Stomach (tissue), 9 donors: ENCODE results near the gene TMEM198. TPM values are rescaled to one million over a fixed set of nuclear protein-coding genes. Genes with fewer than 3 reads are reported as not detected.
A peak's percentile ranks its signal among the peaks of the same experiment; 100 is the strongest.

Experiments
- DNase-seq, 2 donors: peaks; one replicate each; pipeline versions ENCODE4 v3.0.0 to v3.0.0-alpha.2; 2013 to 2019
- H3K27ac ChIP-seq, 5 donors: fragments of 200-600 bp in 4 of 5; sonication (generic) in 4 of 5; one replicate each; pipeline ENCODE4 v1.5.1; 2013 to 2019; ENCODE audit warnings: mild to moderate bottlenecking in 1 of 5, moderate library complexity in 1 of 5
- H3K27me3 ChIP-seq, 3 donors: fragments of 200-600 bp; sonication (generic); one replicate each; pipeline ENCODE4 v1.5.1; 2017 to 2019; ENCODE audit warnings: mixed run types in 1 of 3
- H3K36me3 ChIP-seq, 4 donors: fragments of 200-600 bp; sonication (generic); 1 replicate in 3 of 4; 2 replicates in 1 of 4; pipeline ENCODE4 v1.5.1; 2016 to 2019
- H3K4me1 ChIP-seq, 4 donors: fragments of 200-600 bp; sonication (generic); one replicate each; pipeline ENCODE4 v1.5.1; 2016 to 2019
- H3K4me3 ChIP-seq, 4 donors: fragments of 200-600 bp; sonication (generic) in 3 of 4; one replicate each; pipeline ENCODE4 v1.5.1; 2016 to 2019; ENCODE audit warnings: mild to moderate bottlenecking in 1 of 4
- H3K9me3 ChIP-seq, 4 donors: fragments of 200-600 bp; sonication (generic); one replicate each; pipeline ENCODE4 v1.5.1; 2016 to 2019
- EP300 ChIP-seq: sonication (generic); formaldehyde crosslinking; IDR thresholded peaks from one replicate; pipeline ENCODE4 v1.6.1; 2017; ENCODE audit warnings: antibody characterized with exemption
- POLR2A ChIP-seq, 4 donors: fragments of 450-650 bp; IDR thresholded peaks; one replicate each; pipeline ENCODE4 v1.6.1; 2016; ENCODE audit warnings: antibody characterized with exemption in 4 of 4, control low read depth in 2 of 4, mild to moderate bottlenecking in 1 of 4, moderate library complexity in 1 of 4
- POLR2AphosphoS5 ChIP-seq, 3 donors: sonication (generic); formaldehyde crosslinking; IDR thresholded peaks; one replicate each; pipeline ENCODE4 v1.6.1; 2016; ENCODE audit warnings: antibody characterized with exemption in 3 of 3
- WGBS, 5 donors: extraction: QIAGEN DNeasy Blood & Tissue Kit in 3 of 5; methylation state at CpG; one replicate each; pipeline versions ENCODE4 v1.1.5 to v1.1.7; 2013 to 2018; 5-methylcytosine and 5-hydroxymethylcytosine counted together
- intact Hi-C: fragments of 100-400 bp; cut with DNase I; formaldehyde crosslinking; loops from one replicate; pipeline ENCODE4 v1.15.1; 2023; ENCODE audit warnings: low total_unique reads
- polyA plus RNA-seq, 3 donors: library from polyadenylated mRNA; stranded (reverse); fragments of 200-250 nt; gene quantifications; one replicate each; pipeline ENCODE4 v1.2.3, GENCODE V29; 2013
- total RNA-seq, 5 donors: library from RNA; depleted of rRNA; stranded (reverse); fragments of >200 nt; gene quantifications; one replicate each; pipeline versions ENCODE4 v1.1.0 to v1.2.3, GENCODE V29; 2014 to 2016
- TF ChIP-seq, protein P1 (sequence below), 7 experiments: fragments of 450-650 bp in 4 of 7; fragments of 200-600 bp in 3 of 7; sonication (generic) in 3 of 7; IDR thresholded peaks; one replicate each; pipeline ENCODE4 v1.5.1; 2016 to 2019; ENCODE audit warnings: antibody characterized with exemption in 7 of 7, control low read depth in 2 of 7, mild to moderate bottlenecking in 1 of 7
- donor health status: healthy with polysubstance abuse.
- donor health status: Bipolar disorder and iron deficiency.
- donor health status: healthy.

Gene TMEM198
- total and polyA plus RNA-seq, 8 donors, result 0.92 to 7.5 (median 2.4) TPM; not detected in 2

DNA sequence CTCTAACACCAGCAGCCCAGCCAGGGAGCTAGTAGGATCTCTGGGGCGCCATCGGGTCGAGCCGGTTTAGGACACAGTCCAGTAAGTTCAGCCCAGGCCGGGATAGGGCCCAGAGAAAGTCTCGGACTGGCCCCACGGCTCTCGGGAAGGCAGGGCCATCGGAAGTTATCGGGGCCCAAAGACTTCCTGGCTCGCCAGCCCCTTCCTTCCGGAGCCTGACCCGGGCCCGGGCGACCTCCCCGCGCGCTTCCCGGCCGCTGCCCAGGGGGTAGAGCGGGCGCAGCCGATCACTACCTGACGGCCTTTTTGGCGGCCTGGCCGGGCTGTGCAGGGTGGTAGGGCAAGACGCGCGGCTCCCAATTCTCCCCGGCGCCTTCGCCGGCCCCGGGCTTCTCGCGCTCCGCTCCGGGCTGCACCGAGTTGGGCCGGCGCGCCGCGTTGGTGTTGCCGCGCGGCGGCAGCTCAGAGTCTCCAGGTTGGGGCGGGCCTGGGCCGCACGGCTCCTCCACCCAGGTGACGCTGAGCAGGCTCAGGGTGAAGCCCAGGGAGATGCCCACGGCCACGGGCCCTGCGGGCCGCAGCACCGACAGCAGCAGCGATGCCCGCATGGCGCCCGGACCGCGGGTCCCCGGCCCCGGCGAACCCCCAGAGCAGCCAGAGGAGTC lies 765 bp upstream of the TMEM198 start:
- H3K4me1 ChIP-seq, result peaks cover 26 to 48% (median 42%) of the 10 kb centered on the region in 4 donors
- peak overlapping the region; percentile 74 to 88 (median 82) for H3K4me3 ChIP-seq
- H3K27ac ChIP-seq, result peak overlapping the region; percentile 94 to 97 (median 96)
- TF ChIP-seq POLR2A (IDR thresholded peaks at IDR 0.05) (no peak), EP300 (no peak), POLR2AphosphoS5 (IDR thresholded peaks at IDR 0.05) (no peak)
- TF ChIP-seq, protein P1, sequence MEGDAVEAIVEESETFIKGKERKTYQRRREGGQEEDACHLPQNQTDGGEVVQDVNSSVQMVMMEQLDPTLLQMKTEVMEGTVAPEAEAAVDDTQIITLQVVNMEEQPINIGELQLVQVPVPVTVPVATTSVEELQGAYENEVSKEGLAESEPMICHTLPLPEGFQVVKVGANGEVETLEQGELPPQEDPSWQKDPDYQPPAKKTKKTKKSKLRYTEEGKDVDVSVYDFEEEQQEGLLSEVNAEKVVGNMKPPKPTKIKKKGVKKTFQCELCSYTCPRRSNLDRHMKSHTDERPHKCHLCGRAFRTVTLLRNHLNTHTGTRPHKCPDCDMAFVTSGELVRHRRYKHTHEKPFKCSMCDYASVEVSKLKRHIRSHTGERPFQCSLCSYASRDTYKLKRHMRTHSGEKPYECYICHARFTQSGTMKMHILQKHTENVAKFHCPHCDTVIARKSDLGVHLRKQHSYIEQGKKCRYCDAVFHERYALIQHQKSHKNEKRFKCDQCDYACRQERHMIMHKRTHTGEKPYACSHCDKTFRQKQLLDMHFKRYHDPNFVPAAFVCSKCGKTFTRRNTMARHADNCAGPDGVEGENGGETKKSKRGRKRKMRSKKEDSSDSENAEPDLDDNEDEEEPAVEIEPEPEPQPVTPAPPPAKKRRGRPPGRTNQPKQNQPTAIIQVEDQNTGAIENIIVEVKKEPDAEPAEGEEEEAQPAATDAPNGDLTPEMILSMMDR (IDR thresholded peaks at IDR 0.05), result no peak
- intact Hi-C loops, result loop anchor here (5.0 kb wide), 1 partner anchor 99 kb away; no protein-coding TSS in a partner anchor
- no peak for DNase-seq
- H3K36me3 ChIP-seq, result peaks cover 19 to 34% (median 30%) of the 10 kb centered on the region in 4 donors
- WGBS, 5 donors, result 0 to 1% (median 0%) methylated on average over 30 to 66 of the region's 66 CpGs
- peaks cover 0 to 26% (median 0%) of the 10 kb centered on the region in 3 donors for H3K27me3 ChIP-seq
- H3K9me3 ChIP-seq, result no peaks in the 10 kb centered on the region

DNA sequence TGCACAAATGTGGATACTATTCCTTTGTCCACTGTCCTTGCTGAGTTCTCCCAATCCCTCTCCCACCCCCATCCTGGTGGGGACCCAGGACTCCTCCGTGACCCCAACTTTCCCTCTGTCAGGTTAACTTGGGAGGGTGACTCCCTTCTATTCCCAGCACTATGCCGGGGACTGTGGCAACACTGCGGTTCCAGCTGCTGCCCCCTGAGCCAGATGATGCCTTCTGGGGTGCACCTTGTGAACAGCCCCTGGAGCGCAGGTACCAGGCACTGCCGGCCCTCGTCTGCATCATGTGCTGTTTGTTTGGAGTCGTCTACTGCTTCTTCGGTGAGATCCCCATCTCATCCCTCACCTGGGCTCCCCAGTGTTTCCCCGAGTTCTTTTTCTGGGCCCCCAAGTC lies 739 bp downstream of the TMEM198 start:
- Histone ChIP-seq H3K27me3 (peaks cover 0 to 26% (median 0%) of the 10 kb centered on the region in 3 donors), H3K9me3 (no peaks in the 10 kb centered on the region), H3K36me3 (peaks cover 12 to 28% (median 19%) of the 10 kb centered on the region in 4 donors), H3K4me3 (peak overlapping the region; percentile 74 to 88 (median 82)), H3K27ac (peak overlapping the region in 3 of 5 donors; percentile 94 to 97 (median 96)), H3K4me1 (peaks cover 26 to 36% (median 33%) of the 10 kb centered on the region in 4 donors)
- no peak for TF ChIP-seq POLR2A (IDR thresholded peaks at IDR 0.05)
- no peak for TF ChIP-seq POLR2AphosphoS5 (IDR thresholded peaks at IDR 0.05)
- TF ChIP-seq, protein P1 (IDR thresholded peaks at IDR 0.05), result no peak
- TF ChIP-seq EP300, result no peak
- WGBS, 5 donors, result 43 to 51% (median 48%) methylated on average over 9 of the region's 9 CpGs
- intact Hi-C loops, result loop anchor here (5.0 kb wide), 1 partner anchor 98 kb away; no protein-coding TSS in a partner anchor
- DNase-seq, result no peak

DNA sequence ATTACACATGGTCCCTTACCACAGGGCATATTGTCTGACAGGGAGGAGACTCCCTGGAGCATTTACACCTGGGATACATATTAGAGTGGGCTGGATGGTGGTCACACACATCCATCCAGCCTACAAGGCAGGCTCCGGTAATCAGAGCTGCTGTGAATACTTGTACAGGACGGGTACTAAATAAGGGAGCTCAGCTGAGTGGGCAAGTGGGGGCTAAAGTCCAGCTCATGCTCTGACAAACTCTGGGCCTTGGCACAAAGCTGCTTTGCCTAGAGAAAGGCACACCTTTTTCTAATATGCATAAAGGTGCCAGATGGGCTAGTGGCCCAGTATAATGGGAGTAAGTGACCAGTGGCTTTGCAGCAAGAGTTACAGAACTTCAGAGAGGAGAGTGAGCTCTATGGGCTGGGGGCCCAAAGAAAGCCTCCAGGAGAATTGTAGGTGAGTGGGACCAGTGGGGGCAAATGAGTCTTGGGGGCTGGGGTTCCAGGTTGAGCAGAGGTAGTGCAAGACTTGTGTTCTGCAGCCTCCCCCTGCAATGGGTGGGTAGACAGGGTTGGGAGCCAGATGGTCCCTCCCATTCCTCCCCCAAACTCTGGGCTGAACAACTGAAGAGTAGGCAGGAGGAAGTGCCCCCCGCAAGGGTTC lies 1.6 kb downstream of the TMEM198 start:
- intact Hi-C loops, result no loop called here
- peaks cover 26 to 36% (median 33%) of the 10 kb centered on the region in 4 donors for H3K4me1 ChIP-seq
- H3K27ac ChIP-seq, result no peak overlapping the region
- H3K9me3 ChIP-seq, result no peaks in the 10 kb centered on the region
- H3K4me3 ChIP-seq, result no peak overlapping the region
- H3K27me3 ChIP-seq, result peaks cover 0 to 30% (median 0%) of the 10 kb centered on the region in 3 donors
- DNase-seq, result no peak
- H3K36me3 ChIP-seq, result peaks cover 8 to 24% (median 12%) of the 10 kb centered on the region in 4 donors
- 81 to 98% (median 95%) methylated on average over 3 of the region's 3 CpGs for WGBS, 5 donors
- TF ChIP-seq EP300 (no peak), POLR2AphosphoS5 (IDR thresholded peaks at IDR 0.05) (no peak), POLR2A (IDR thresholded peaks at IDR 0.05) (no peak)
- TF ChIP-seq, protein P1 (IDR thresholded peaks at IDR 0.05), result no peak

DNA sequence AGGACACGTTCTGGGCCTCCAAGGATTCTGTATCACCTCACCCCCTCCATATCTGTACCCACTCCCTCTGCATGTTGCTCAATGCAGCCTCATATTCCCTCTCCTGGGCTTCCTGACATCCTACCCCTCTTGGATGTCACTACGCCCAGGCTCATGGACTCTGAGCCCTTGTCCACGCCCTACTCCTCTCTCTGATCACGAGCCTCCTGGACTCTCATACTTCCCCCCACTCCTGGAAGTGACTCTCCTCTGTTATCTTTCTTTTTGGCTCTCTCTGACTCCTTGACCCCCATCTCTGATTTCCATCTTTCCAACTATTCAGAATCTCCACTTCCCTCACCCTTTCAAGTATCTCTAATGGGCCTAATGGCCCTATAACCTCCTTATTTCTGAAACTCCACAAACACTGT lies 2.1 kb downstream of the TMEM198 start:
- Histone ChIP-seq H3K36me3 (peaks cover 3 to 18% (median 7%) of the 10 kb centered on the region in 4 donors), H3K4me3 (no peak overlapping the region), H3K4me1 (peaks cover 26 to 37% (median 33%) of the 10 kb centered on the region in 4 donors), H3K27ac (no peak overlapping the region), H3K27me3 (peaks cover 0 to 34% (median 5%) of the 10 kb centered on the region in 3 donors), H3K9me3 (no peaks in the 10 kb centered on the region)
- 66 to 74% (median 68%) methylated on average over 4 of the region's 4 CpGs for WGBS, 5 donors
- intact Hi-C loops, result no loop called here
- no peak for DNase-seq
- no peak for TF ChIP-seq EP300
- TF ChIP-seq, protein P1 (IDR thresholded peaks at IDR 0.05), result no peak
- TF ChIP-seq POLR2A (IDR thresholded peaks at IDR 0.05), result no peak
- TF ChIP-seq POLR2AphosphoS5 (IDR thresholded peaks at IDR 0.05), result no peak
